Stimulated activated CD8-positive, alpha-beta memory T cell treated with anti-CD3 and anti-CD28 coated beads, Interleukin-2, amount 100 ng/mL, for 48 hours (primary cell): ENCODE data around the gene SUSD4.
"Not testable (repeated sequence)": the region's sequence is repeated elsewhere in the genome, so short reads cannot be mapped to it uniquely, and the experiment has no call there.

Source experiments
- DNase-seq, 2 donors: peaks; one replicate each; pipeline ENCODE4 v3.0.0-alpha.2; 2020; ENCODE audit warnings: low read depth in 2 of 2

Gene SUSD4

GRCh38 chr1:223363856-223364684, at the start of gene SUSD4:
TSS of gene SUSD4 (minus strand) at chr1:223364176. CDS start at chr1:223363425, 751 bp downstream.
- DNase-seq, result peak; percentile 32 to 40

- DNase-seq, result no peak
Measured at GRCh38 chr1:223413216-223413615, 49.2 kb upstream of the SUSD4 start.

DNA sequence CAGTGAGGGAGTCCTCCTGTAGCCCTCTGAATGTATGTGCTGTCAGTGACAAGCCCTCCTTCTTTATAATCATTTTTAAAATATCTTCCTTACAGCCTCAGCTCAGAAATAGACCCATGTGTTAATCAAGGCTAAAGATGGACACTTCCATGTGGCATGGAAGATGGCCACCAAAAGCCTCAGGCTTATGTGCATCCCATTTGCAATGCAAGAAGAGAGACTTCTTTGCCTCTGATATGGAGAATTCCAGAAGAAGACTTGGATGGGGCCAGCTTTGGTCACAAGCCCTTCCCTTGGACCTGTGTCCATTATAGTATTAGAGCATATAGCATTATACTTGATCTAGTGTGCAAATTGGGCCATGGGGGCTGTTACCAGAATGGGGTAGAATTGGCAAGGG, 47.7 kb upstream of the SUSD4 start:
- DNase-seq, result no peak

DNA sequence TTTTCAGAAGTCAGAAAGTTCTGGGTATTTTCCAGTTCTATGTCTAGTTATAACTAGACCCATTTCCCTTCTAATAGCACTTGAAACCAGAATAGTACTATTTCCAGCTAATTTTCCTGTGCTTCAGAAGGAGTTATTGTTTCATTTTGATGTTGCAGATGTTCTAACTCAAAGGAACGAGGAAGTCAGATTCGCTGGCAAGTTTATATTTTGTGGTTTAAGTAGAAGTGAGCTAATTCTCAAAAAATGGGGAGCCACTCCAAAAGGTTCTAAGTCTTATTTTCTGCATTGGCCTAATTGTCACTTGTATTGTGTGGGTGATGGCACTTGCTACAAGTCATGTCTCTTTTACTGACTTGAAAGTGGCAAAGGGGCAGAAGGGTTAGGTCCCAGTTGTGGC, 47.3 kb upstream of the SUSD4 start:
- no peak for DNase-seq

GRCh38 chr1:223410036-223410435, 46.1 kb upstream of the SUSD4 start:
- no peak for DNase-seq

- no peak for DNase-seq
Measured at GRCh38 chr1:223405507-223405906, 41.5 kb upstream of the SUSD4 start.

- DNase-seq, result no peak
Measured at GRCh38 chr1:223403184-223403815, 39.3 kb upstream of the SUSD4 start.

- no peak for DNase-seq
Measured at GRCh38 chr1:223402790-223403142, 38.8 kb upstream of the SUSD4 start.

DNA sequence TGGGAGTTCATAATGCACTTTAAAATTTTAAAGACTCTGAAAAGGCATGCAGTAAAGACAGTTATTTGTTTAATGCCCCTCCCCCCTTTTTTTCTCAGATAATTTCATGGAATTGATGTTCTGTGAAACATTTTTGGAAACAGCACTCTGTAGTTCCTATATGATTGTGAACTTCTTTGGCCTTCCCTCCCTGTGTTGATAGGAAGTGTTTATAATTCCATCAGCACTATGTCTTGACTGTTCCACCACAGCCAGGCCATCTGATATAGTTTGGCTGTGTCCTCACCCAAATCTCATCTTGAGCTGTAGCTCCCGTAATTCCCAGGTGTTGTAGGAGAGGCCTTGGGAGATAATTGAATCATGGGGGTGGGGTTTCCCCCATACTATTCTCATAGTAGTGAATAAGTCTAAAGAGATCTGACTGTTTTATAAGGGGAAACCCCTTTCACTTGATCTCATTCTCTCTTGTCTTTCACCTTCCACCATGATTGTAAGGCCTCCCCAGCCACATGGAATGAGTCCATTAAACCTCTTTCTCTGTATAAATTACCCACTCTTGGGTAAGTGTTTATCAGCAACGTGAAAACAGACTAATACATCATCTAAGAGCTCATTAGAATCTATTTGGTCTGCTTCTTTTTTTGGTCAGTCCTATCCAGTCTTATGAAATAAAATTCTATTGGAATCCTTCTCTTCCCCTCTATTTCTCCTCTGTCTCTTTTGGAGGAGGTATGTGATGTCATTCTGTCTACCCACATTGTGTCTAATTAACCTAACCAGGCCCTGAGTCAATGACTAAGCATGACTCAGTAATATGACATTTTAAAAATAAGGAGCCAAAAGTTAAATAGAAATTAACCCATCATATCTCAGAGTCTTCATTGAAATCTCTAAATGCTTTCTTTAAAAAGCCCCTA, 38.2 kb upstream of the SUSD4 start:
- no peak for DNase-seq

DNA sequence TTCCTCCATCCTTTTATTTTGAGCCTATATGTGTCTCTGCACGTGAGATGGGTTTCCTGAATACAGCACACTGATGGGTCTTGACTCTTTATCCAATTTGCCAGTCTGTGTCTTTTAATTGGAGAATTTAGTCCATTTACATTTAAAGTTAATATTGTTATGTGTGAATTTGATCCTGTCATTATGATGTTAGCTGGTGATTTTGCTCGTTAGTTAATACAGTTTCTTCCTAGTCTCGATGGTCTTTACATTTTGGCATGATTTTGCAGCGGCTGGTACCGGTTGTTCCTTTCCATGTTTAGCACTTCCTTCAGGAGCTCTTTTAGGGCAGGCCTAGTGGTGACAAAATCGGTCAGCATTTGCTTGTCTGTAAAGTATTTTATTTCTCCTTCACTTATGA, 35.4 kb upstream of the SUSD4 start:
- DNase-seq, result not testable (repeated sequence)

DNA sequence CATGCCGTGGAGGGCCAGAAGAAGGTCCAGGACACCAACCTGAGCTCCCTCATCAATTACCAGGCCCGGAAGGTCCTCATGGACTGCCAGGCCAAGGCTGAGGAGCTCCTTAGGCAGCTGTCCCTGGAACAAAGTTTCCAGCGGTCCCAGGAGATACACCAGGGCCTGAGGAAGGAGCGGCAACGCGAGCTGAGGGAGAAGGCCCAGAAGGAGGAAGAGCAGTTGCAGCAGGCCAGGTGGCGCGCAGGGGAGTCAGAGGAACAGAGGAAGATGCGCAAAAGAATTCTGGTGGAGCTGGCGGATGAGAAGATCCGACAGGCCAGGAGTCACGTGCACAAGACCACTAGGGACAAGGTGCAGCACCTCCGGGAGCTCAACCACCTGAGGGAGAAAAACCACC, 30.7 kb upstream of the SUSD4 start:
- DNase-seq, result no peak

DNA sequence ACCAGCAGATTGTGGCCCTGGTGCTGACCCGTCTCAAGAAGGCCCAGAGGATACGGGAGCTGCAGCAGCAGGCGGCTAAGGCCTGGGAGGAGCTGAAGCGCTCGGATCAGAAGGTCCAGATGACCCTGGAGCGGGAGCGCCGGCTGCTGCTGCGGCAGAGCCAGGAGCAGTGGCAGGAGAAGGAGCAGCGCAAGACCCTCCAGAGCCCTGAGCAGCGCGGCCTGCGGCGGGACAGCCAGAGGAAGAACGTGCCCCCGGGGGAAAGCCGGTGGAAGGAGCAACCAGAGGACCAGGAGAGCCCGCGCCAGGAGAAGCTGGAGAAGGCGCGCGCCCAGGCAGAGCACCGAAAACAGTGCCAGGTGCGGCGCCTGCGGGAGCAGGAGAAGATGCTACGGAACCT, 30.3 kb upstream of the SUSD4 start:
- no peak for DNase-seq

DNA sequence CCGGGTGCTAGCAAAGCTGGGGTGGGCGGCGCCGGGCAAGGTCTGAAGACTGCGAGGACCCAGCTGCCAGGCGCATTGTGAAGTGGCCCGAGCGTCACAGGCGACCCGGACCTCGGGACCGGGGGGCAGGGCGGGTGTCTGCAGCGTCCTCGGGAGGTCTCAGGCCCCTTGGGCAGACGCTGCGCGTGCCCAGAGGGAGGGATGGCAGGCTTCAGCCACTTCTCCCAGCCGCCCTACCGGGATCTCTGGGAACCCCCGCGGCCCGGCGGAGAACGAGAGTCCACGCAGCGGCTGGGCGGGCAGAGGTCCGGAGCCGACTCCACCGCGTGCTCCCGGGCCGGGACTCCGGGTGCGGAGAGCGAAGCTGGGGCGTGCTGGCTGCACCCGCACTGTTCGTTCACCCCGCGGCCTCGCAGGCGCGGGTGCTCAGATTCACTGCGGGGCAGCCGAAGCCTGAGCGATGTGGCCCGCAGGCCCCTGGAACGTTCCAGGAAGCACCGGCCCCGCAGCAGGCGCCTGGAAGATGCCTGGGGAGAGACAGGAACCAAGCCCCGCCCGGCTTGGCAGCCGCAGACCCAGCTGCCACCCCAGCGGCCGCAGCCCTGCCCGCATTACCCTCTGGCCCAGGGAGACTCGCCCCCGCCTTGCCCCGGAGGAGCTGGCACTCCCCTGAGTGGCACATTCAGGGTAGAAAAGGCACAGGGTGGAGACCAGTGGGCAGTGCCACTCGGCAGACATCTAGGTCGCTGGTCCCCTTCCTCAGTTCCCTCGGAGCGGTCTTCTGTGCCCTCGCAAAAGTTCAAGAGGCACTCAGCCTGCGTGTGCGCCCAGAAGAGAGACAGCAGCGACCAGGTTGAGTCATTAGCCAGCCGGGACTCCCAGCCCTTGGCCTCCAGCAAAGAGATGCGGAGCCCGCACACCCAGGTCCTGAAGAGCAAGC, 29.6 kb upstream of the SUSD4 start, which contains the start of gene CCDC185:
CCDC185 (plus strand) TSS at position 141 of the 940 bp plus-strand sequence; CDS start at position 202, 61 bp downstream.
- no peak for DNase-seq

DNA sequence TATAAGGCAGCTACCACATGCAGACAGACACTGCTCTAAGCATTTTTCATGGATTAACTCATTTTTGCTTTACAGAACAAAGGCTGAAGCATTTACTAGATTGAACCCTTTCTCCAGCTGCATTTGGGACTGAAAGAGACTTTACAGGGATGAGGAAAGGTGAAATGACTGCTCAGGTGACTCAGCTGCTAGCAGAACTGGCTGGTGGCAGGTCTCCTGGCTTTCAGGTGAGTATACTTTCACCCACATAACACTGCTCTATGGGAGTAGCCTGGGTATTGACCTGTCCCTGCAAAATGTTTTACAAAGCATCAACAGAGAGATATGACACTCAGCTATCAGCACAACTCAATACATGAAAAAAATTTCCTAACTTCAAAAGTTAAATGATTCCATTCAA, 26.6 kb upstream of the SUSD4 start:
- no peak for DNase-seq

DNA sequence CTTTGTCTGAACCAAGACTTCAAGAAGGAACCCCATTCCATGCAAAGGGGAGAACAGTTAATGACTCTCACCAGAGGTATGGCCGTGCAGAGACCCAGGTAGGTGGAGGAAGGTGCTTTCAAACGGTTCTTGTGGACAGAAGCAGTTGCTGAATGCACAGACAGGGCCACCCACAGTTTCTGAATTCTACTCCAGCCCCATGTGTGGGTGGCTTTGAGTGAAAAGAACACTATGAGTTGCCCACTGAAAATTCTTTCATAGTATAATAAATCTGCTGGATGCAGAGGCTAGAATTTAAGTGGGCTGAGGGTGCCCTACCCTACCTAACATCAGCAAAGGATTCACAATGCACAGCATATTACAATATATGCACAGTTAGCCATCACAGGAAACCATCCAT, 22.0 kb upstream of the SUSD4 start:
- no peak for DNase-seq

- DNase-seq, result no peak
Measured at GRCh38 chr1:223378754-223379153, 14.8 kb upstream of the SUSD4 start.

- no peak for DNase-seq
Measured at GRCh38 chr1:223374064-223374610, 10.2 kb upstream of the SUSD4 start.

DNA sequence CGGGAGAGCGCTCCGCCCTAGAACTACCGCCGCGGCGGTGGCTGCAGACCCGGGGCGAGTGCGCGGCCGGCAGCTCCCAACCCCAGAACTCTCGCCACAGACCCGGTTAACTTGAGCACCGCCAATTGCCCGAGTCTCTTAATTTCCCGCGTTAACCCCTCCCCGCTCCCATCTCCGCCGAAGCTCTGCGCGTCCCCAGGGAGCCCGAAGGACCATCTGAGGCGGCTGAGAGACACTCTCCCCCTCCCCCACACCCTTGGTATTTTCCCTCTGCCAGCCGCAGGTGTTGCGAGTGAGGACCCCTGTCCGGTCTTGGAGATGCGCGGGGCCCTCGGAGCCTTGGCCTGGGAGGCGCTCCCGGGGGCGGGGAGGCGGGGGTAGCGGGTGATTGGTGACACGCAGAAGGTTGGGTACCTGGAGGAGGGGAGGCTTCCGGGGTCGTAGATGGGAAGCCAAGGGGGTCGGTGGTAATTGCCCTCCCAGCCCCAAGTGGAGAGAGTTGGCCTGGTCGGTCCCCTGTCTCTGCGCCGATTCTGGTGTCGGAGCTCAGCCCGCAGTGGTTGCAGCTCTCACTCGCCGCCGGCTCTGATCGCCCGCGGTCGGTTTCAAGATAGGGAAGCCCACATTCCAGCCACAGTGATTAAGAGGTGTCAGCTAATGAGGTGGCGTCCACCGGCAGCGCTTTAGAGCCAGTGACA, 858 bp upstream of the SUSD4 start:
- peak in 1 of 2 donors; percentile 9 for DNase-seq

DNA sequence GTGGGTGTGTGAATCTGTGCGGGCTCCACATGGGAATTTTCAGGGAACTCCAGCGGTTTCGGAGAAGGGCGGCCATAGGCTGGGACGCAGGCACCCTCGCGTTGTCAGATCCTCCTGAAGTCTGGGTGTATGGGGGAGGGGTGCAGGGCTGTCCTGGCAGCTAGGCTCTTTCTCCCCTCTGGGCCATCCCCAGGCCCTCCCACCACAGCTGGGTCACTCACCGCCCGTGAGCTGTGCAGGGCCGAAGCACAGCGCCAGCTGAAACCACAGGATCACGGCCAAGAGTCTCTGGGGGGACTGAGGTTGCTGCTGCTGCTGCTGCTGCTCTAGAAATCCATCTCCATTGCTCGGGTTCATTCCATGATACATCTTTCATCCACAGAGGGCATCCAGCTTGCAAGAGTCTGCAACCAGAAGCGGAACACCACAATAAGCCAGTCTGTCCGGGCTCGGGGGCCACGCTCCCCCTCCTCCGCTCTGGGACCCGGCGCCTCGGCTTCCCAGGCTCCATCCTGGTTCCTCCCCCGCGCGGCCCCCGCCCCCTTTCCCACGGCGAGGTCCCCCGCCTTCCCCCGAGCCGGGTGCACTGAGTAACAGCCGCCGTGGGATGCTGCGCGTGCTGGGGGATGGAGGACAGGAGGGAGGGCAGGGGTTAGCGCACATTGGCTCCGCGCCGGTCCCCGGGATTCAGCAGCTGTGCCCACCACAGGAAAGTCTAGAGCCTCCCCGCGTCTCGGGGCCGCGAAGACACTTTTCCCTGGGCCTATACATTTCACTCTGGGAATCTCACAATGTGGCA, 720 bp downstream of the SUSD4 start:
- peak in 1 of 2 donors; percentile 4 for DNase-seq
